ENCODE data around the gene RPL36A.

Gene RPL36A

DNA sequence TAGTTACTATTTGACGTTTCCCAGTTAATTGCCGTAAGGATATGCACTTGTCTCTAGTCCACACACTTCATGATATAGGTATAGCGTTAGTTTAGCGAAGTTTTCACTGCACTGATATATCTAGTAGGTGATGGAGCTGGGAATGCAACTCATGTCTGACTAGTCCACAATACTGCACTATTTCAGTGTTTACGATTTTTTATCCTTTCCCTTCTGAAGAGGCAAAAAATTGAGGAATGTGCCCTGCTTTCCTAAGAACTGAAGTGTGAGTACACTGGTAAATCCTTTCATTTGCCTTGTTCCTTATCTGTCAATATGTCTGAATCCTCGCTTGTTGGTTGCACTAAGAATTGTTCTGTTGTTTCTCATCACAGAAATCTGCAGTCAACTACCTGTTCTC, 1.0 kb downstream of the RPL36A start:
- in situ Hi-C loops (cut with MboI; ENCODE audit: low sequenced_read_pairs), result no loop called here

- in situ Hi-C loops (cut with MboI; ENCODE audit: low sequenced_read_pairs), result no loop called here
Observed at GRCh38 chrX:101393530-101394305, 2.9 kb downstream of the RPL36A start.

GRCh38 chrX:101394372-101394771, 3.6 kb downstream of the RPL36A start:
- in situ Hi-C loops (cut with MboI; ENCODE audit: low sequenced_read_pairs), result no loop called here

DNA sequence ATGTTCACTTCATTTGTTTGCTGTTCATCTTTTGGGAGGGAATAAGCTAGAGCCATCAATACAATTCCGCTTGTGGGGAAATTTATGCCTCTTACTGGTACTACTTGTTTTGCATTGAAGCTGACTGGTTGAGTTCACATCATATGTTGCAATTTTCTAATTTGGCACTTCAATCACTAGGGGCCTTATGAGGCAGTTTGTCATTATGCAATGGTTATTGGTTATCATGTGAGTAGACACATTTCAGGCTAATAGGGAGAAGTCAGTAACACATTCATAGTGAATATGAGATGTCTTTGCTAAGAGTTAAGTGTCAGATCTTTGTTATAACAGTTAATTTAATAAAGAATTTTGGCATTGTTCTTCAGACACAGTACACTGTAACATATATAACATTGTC, 5.0 kb downstream of the RPL36A start:
- in situ Hi-C loops (cut with MboI; ENCODE audit: low sequenced_read_pairs), result no loop called here

- in situ Hi-C loops (cut with MboI; ENCODE audit: low sequenced_read_pairs), result no loop called here
Observed at GRCh38 chrX:101397779-101398178, 7.0 kb downstream of the RPL36A start.

GRCh38 chrX:101398694-101399093, 7.9 kb downstream of the RPL36A start:
- in situ Hi-C loops (cut with MboI; ENCODE audit: low sequenced_read_pairs), result no loop called here

GRCh38 chrX:101399825-101400224, 9.0 kb downstream of the RPL36A start:
- in situ Hi-C loops (cut with MboI; ENCODE audit: low sequenced_read_pairs), result no loop called here

- in situ Hi-C loops (cut with MboI; ENCODE audit: low sequenced_read_pairs), result no loop called here
Observed at GRCh38 chrX:101407167-101407747, 16.4 kb downstream of the RPL36A start.

DNA sequence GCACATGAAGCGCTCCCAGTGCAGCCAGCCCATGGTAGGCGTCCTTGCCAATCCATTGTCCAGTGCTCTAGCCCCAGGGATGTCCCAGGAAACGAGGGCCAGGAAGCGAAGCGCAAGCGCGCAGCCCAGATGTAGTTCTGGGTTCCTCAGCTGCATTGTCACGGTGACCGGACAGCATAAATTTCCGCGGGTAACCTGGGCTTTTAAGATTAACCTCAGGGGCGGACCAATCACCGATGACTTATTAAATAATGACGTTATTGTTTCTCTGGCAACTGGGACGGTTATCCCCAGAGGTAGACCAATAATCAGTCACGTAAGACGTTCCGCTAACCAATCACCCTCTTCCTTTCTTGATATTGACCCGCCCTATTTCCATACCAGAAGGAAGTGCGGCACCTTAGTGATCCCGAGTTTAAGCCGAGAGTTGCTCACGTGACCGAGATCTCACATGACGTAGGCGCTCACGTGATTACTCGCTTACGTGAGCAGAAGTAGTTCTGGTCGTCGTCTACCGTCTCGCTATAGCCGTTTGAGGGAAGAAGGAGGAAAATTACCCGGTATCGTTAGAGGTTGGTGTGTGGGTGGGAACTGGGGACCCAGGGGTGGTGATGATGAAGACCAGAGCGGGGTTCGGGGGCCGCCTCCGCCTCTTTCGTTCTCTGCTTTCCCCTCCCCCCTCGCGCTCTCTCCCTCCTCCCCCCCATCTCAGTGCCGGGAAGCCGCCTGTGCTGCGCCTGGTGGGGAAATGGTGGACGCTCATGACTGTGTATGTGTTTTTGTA, 17.1 kb downstream of the RPL36A start, which contains the start of the genes GLA and HNRNPH2:
Gene GLA, minus strand, starts transcription at position 178 of the 784 bp plus-strand sequence. Its CDS starts 22 bp downstream, at position 156.
Gene HNRNPH2, plus strand, starts transcription at position 475 of the 784 bp plus-strand sequence. CDS start 3,767 bp downstream, outside the sequence.
- in situ Hi-C loops (cut with MboI; ENCODE audit: low sequenced_read_pairs), result no loop called here

- in situ Hi-C loops (cut with MboI; ENCODE audit: low sequenced_read_pairs), result no loop called here
Observed at GRCh38 chrX:101408532-101408841, 17.7 kb downstream of the RPL36A start.

DNA sequence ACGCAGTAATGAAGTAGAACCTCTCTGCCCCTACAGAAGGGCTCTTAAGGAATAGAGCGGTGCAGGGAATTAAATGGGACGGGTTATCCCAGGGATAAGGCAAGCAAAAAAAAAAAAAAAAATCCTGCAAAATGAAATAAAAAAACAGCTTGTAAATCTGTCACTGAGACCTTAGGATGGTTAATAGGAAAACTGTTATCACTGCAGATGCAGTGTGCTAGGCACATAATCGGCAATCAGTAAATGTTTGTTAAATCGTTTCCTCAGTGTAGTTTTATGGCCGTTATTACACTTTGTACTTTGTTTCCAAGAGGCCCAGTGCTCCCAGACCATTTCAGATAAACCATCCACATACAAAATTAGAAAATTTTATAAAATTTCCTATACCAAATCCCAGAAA, 18.2 kb downstream of the RPL36A start:
- in situ Hi-C loops (cut with MboI; ENCODE audit: low sequenced_read_pairs), result no loop called here

GRCh38 chrX:101410461-101410860, 19.6 kb downstream of the RPL36A start:
- in situ Hi-C loops (cut with MboI; ENCODE audit: low sequenced_read_pairs), result no loop called here

DNA sequence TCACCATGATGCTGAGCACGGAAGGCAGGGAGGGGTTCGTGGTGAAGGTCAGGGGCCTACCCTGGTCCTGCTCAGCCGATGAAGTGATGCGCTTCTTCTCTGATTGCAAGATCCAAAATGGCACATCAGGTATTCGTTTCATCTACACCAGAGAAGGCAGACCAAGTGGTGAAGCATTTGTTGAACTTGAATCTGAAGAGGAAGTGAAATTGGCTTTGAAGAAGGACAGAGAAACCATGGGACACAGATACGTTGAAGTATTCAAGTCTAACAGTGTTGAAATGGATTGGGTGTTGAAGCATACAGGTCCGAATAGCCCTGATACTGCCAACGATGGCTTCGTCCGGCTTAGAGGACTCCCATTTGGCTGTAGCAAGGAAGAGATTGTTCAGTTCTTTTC, 21.2 kb downstream of the RPL36A start:
- in situ Hi-C loops (cut with MboI; ENCODE audit: low sequenced_read_pairs), result no loop called here

- in situ Hi-C loops (cut with MboI; ENCODE audit: low sequenced_read_pairs), result no loop called here
Observed at GRCh38 chrX:101415180-101416145, 24.7 kb downstream of the RPL36A start.

GRCh38 chrX:101416691-101417090, 25.9 kb downstream of the RPL36A start:
- in situ Hi-C loops (cut with MboI; ENCODE audit: low sequenced_read_pairs), result no loop called here

GRCh38 chrX:101417190-101417589, 26.4 kb downstream of the RPL36A start:
- in situ Hi-C loops (cut with MboI; ENCODE audit: low sequenced_read_pairs), result no loop called here

- in situ Hi-C loops (cut with MboI; ENCODE audit: low sequenced_read_pairs), result no loop called here
Observed at GRCh38 chrX:101417981-101418841, 27.4 kb downstream of the RPL36A start.

DNA sequence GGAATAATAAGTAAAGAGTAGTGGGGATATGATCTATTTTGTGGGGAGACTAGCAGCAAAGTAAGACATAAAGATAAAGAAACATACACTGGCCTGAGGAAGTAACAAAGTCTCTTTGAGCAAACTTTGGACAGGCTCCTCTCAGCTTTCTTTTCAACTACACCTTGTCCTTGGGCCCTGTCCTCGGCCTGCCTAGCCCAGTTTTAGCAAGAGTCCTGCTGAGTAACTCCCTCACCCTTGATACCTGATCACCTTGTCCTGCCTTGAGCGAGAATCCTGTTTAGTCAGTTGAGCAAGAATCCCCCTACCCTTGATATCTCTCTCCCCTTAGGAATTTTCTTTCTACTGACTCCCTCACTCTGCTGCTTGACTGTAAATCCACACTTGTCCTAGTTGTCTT, 28.7 kb downstream of the RPL36A start:
- in situ Hi-C loops (cut with MboI; ENCODE audit: low sequenced_read_pairs), result no loop called here

DNA sequence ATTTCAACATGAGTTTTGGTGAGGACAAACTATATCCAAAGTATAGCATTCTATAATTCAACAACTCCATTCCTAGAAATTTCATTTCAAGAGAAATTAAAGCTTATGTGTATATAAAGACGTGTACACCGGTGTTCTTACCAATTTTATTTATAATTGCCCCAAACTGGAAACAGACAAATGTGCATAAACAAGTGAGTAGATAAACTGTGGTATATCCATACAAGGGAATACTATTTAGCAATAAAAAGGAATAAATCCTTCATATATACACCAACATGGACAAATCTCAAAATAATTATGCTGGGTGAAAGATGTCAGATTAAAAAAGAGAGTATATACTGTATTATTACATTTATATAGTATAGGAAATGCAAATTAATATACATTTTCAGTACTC, 37.1 kb downstream of the RPL36A start:
- in situ Hi-C loops (cut with MboI; ENCODE audit: low sequenced_read_pairs), result no loop called here

DNA sequence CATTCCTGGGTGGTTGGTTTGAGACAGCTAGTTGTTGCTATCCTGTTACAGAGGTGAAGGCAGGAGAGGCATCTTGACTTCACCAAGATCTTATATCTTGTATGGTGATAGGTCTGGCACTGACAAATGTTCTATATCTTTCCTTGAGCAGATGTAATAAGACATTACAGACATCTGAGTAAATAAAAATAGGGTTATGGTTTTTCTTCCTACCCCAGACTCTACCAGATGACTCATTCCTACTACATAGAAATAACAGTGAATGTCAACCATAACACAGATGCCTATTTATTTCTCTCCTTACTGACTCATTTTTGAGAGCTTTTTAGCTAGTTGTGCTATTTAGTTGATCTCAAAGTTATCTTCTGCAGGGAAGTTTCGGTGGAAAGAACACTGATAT, 39.1 kb downstream of the RPL36A start:
- in situ Hi-C loops (cut with MboI; ENCODE audit: low sequenced_read_pairs), result no loop called here

All from HL-60/S4 (cell line).